ENCODE data around the gene ELOA.
A peak's percentile ranks its signal among the peaks of the same experiment; 100 is the strongest.
"Not testable (repeated sequence)": the region's sequence is repeated elsewhere in the genome, so short reads cannot be mapped to it uniquely, and the experiment has no call there.

The ELOA gene

DNA sequence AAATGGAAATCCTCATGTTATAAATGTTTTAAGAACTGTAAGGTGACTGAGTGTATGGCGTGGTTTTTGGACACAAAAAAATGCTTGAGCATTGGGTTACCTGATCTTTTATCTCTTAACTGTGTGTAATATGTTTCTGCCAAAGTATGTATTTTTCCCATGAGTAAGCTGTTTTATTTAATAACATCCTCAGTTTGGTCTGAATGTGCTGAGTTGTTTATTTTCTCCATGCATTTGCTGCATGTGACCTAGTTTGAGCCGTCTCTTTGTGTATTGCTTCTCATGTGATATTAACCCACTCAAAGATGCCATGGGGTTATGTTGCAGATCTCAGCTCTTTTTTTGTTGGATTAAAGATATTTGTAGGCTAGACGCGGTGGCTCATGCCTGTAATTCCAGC is 41.6 kb downstream of the ELOA start:
- no peak for DNase-seq (ENCODE audit: low read depth)

DNA sequence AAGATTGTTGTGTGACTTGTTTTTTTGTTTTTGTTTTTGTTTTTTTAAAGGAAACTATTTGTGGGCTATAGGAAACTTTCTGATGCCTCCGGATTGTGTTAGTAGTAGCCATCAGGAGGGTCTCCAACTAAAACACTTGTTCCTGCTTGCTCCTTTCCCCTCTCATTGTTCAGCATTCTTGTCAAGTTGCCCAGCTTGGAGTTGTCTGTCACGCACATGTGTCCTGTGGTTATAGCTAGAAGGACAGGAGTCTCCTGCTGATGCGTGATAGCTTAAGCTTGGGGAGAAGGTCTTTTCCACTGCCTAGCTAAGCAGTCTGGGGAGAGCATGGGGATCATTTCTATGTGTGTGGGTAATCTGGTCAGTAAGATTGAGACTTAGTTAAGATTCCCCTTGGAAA is 44.4 kb downstream of the ELOA start:
- no peak for DNase-seq (ENCODE audit: low read depth)

DNA sequence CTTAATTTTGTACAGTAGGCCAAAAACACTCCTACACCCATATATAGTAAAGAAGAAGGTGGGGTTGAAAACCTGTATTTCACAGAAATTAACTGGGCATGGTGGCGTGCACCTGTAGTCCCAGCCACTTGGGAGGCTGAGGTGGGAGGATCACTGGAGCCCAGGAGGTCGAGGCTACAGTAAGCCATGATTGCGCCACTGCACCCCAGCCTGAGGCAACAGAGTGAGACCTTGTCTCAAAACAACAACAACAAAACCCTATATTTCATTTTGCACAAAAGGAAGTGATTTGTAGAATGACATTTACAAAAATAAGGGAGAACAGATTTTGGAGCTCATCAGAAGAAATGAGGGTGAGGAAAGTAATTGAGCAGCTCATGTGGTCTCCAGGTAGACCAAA is 45.4 kb downstream of the ELOA start:
- DNase-seq (ENCODE audit: low read depth), result no peak

DNA sequence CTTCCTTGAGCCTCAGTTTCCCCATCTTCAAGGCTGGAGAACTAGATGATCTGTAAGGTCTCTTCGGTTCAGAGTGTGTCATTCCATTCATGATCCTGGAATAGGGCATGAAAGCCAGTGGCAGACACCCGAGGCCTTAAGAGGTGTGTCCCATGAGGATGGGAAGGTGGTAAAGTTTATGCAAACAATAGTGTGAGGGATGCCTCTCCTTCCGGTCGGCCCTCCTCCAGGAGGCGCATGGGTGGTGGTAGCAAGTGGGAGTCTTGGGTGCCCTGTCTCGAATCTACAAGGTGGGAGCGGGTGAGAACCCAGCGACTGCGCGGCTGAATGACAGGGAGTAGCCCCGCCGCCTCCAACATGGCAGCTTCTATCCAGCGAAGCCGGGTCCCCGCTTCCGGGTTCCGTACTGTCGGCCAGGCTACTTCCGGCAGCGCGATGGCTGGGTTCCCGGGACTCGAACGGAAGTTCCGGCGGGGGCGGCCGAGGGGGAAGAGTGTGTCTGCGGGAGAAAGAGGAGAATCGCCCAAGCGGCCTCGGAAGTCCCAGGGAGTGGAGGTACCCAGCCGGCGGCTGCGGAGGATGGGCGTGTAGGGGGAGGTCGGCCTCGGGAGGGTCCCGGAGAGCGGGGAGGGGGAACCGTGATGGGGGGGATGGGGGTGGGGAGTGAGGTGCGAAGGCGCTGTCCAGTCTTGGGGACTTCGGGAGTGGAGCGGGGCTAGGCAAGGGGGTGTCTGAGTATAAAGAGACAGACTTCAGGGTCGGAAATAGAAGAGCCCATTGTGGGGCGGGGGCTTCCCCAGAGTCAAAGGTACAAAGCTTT is 47.6 kb downstream of the ELOA start, which contains the start of gene LYPLA2:
TSS of gene LYPLA2 (plus strand) at position 450 of the 820 bp plus-strand sequence. CDS start 1,538 bp downstream, outside the sequence.
- peak; percentile 70 for DNase-seq (ENCODE audit: low read depth)

DNA sequence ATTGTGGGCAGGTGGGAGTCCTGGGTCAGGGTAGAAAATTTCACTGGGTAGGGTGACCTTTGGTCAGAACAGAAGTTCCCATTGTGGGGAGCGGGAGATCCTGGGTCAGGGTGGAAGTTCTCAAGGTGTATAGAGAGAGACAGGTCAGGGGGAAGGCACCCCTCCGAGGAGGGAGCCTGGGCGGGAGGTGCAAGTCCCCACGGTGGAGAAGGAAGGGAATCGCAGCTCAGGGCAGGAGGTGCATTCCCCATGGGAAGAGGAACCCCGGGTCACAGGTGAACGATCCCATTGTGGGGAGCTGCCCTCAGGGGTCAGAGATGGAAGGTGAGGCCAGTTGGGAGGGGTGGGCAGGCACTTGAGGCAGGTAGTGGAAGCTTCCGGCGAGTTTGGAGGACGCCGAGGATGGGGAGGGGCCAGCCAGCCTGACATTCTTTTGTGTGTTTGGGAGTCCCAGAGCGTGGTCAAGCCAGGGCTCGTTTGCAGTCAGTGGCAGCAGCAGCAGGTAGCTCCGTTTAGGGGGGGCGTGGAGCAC is 48.3 kb downstream of the ELOA start:
- no peak for DNase-seq (ENCODE audit: low read depth)

DNA sequence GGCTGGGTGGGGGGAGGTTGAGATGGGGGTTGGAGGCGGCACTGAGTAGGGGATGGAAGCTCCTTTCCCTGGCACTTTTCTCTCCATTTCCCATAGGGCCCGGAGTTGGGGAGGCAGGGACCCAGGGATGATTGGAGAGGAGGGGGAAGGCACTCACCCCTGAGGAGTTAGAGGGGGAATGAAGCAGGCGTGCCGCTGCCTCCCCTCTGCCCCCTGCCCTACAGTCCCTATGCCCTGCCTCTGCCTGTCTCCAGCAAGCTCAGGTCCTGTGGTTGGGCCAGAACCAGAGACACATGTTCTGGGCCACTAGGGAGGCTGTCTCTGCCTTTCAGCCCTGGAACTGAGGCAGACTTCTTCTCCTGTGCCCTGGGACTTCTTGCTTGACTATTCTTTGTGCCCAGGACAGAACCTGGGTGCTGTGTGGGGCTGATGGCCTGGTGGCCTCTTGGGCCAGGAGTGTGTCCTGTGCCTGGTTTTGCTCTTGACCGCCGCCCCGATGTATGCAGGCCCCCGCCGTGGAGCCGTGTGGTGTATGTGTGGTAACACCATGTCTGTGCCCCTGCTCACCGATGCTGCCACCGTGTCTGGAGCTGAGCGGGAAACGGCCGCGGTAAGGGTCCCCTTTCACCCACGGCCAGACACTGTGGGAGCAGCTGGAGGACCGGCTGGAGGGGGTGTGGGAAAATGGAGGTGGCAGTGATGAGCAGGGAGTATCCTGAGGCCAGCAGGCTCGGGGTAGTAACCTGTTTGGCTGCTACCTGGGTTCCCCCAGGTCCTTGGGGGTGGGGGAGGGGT is 49.1 kb downstream of the ELOA start:
- no peak for DNase-seq (ENCODE audit: low read depth)

DNA sequence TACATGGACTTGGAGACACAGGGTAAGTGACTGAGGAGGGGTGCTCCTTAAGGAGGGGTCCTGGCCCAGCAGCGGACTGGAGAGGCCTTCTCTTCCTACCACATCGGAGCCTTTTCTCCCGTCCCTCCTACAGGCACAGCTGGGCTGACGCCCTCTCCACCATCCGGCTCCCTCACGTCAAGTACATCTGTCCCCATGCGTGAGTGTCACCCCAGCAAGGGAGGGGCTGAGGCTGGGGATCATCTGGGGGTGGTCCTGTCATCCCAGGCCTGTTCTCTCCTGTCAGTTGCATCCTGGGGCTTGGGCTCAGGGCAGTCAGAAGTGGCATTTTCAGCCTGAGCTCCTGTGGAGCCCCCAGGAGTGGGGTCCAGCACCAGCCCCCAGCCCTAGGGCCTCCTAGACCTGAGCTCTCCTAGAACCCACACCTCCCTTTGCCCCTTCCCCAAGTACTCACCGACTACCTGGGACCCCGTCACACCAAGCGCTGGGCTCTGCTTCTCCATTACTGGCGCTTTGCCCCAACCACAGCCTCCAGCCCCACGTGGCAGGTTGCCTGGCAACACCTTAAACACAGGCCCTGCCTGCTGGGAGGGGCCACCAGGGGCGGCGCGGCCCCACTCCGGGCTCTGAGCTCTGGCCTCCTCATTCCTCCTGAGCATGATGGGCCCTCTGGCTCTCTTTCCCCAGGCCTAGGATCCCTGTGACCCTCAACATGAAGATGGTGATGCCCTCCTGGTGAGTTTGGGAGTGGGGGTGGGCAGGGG is 49.9 kb downstream of the ELOA start:
- no peak for DNase-seq (ENCODE audit: low read depth)

DNA sequence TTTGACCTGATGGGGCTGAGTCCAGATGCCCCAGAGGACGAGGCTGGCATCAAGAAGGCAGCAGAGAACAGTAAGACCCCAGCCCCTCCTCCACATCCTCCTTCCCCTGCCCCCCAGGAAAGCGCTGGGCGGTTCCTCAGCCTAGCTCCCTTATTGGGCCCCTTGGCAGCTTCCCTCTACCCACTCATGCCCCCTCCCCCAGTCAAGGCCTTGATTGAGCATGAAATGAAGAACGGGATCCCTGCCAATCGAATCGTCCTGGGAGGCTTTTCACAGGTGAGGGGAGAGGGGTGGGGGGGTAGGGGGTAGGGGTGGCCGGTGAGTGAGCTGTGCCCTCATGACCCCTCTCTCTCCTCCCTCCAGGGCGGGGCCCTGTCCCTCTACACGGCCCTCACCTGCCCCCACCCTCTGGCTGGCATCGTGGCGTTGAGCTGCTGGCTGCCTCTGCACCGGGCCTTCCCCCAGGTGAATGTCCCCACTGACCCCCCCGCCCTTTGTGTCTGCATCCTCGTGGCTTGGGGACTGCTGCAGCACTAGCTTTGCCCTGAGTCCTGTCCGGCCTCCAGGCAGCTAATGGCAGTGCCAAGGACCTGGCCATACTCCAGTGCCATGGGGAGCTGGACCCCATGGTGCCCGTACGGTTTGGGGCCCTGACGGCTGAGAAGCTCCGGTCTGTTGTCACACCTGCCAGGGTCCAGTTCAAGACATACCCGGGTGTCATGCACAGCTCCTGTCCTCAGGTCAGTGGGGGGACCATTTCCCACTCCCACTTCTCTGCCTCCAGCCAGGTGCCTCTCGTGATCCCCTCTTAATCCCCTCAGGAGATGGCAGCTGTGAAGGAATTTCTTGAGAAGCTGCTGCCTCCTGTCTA is 50.8 kb downstream of the ELOA start:
- no peak for DNase-seq (ENCODE audit: low read depth)

DNA sequence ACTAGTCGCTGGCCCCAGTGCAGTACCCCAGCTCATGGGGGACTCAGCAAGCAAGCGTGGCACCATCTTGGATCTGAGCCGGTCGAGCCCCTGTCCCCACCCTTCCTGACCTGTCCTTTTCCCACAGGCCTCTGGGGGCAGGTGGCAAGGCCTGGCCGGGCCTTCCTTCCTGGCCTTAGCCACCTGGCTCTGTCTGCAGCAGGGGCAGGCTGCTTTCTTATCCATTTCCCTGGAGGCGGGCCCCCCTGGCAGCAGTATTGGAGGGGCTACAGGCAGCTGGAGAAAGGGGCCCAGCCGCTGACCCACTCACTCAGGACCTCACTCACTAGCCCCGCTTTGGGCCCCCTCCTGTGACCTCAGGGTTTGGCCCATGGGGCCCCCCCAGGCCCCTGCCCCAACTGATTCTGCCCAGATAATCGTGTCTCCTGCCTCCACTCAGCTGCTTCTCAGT is 51.5 kb downstream of the ELOA start:
- not testable (repeated sequence) for DNase-seq (ENCODE audit: low read depth)

DNA sequence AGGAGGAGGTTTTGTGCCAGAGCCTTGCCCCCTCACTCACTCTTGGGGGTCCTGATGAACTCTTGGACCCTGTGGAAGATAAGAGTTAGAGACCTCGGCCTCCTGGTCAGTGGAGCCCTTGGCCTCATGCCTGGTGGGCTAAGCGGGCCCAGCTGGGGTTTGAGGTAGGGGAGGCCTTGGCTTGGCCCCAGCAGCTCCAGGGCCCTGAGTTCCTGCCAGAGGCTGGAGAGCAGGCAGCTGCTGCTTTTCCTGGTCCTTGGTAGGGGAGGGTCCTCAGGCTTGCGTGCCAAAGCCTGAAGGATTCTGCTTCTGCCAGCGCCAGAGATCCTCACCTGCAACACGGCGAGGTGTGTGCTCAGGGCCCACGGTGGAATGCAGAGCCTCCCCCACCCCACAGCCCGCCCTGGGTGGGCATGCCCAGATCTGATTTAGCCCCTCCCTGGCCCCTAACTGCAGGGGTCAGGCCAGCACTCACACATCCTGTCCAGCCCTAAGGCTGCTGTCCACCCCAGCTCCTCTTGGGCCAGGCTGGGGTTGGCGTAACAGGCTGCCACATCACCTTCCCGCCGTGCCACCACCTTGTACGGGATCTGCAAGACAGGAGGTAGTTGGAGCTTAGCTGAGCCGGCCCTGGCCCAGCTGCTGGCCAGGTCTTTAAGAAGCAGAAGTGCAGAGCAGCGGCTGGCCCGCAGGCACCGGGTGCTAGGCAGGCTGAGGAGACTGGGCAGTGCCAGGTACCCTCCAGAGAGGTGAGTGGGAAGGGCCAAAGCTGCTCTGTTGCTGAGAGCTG is 52.6 kb downstream of the ELOA start:
- no peak for DNase-seq (ENCODE audit: low read depth)

DNA sequence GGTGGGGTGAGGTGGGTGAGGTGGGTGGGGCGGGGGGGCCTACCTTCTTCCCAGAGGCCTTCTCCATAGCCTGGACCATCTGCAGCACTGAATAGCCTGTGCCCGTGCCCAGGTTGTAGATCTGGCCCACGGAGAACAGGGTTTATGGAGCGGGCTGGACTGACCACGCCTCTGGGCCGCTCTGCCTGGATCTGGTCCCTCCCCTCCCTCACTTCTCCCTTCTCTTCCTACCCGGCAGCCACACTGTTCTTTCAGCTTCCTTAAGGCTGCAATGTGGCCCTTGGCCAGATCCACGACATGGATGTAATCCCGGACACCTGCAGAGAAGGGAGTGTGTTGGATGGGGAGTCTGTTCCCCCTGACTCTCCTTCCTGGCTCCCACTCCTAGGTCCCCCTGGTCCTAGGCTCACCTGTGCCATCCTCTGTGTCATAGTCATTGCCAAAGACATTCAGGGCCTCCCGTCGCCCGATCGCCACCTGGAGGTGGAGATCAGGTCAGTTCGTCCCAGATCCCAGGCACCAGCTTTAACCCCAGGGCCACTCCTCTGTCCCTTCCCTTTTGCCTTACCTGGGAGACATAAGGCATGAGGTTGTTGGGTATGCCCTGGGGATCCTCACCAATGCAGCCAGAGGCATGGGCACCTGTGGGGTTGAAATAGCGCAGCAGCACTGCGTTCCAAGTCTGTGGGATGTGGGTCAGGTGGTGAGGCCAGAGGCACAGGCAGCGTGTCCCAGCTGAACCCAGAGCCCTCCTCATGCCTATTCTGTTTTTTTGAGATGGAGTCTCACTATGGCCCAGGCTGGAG is 53.4 kb downstream of the ELOA start:
- no peak for DNase-seq (ENCODE audit: low read depth)

DNA sequence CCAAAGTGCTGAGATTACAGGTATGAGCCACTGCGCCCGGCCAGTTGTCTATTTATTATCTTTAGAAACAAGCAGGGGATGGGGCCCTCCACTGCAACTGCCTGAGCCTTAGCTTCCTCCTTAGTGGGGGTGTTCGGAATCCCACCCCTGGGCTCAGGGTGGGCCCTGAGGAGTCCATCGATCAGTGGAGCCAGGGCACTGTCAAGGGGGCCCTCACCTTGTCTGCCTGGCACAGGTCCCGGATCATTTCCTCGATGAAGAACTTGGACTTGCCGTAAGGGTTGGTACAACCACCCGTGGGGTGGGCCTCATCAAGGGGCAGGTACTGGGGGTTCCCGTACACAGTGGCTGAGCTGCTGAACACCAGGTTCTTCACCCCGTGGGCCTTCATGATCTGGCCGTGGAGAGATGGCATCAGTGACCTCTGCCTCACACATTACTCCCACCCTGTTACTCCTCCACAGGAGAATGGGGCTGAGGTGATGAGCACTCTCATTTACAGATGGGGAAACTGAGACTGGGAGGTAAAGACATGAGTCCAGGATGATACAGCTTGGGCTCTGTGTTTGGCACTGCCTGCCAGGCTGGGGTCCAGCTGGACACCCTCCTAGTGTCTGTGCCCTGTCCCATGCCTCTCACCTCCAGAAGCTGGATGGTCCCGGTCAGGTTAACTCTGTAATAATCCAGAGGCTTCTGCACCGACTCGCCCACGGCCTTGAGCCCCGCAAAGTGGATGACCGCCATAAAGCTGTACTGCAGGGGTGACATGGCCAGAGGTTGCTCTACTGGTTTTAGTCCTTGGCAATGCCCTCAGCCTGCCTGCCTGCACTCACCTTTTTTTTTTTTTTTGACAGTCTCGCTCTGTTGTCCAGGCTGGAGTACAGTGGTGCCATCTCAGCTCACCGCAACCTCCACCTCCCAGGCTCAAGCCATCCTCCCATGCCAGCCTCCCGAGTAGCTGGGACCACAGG is 54.5 kb downstream of the ELOA start:
- no peak for DNase-seq (ENCODE audit: low read depth)

DNA sequence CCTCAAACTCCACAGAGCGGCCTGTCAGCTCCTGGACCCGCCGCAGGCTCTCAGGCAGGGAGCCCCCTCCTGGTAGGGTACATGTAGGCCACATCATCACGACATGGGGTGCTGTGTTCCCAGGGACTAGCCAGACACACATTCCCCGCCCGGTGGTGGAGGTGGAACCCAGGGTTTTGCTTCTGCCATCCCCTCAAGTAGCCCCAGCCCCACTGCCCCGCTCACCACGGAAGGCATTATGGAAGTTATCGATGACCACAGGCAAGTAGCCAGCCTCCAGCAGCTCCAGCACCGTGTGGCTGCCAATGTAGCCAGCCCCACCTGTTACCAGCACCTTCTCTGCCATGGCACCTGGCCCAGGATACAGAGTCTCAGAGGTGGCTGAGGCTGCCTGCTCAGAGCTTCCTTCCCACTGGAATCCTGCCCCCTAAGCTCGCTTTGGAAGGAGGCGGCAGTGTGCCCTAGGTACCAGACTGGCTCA is 55.4 kb downstream of the ELOA start:
- DNase-seq (ENCODE audit: low read depth), result no peak

DNA sequence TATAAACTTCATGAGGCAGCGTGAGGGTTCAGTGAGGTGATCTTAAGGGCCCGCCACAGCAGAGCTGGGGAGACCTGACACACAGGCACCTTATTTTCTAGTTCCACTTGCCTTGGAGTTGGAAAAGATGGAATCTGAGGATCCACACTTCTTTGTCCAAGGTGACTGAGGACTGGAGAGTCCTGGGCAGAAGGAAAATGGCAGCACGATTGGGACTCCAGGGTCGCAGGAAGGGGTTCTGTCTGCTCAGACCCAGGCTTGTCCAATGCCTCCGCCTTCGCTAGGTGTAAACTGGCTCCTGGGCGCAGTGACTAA is 55.9 kb downstream of the ELOA start:
- DNase-seq (ENCODE audit: low read depth), result no peak

DNA sequence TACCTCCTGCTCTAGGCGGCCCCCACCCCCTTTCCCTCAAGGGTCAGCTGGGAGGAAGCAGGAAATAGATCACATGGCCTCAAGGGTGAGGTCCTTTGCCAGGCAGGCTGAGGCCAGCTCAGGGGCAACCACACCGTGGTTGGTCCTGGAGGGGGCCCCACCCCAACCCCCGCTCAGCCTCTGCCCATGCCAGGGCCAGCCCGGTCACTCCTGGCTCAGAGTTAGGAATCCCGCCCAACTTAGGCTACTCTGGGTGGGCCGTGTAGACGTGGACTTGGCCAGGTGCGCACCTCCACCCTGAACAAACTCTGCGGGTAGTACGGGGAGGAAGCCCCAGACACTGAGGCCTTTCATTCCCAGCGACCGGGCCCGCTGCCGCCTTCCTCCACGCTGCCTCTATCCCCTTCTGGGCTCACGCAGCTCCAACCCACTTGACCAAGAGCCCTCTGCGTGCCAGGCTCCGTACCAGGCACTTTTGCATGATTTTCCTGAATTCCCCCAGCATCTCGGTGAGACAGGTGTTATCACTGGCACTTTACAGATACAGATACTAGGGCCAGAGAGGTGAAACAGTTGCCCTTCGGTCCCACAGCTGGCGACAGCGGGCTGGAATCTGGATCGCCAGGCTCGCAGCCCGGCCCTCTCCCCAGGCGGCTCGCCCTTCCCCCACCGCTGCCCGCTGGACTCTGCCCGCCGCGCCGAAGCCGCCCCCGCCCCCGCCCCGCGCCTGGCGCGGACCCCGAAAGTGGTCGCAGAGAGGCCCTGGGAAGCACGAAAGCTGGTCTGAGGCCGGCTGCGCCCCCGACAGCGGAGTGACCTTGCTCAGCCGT is 56.5 kb downstream of the ELOA start:
- no peak for DNase-seq (ENCODE audit: low read depth)

DNA sequence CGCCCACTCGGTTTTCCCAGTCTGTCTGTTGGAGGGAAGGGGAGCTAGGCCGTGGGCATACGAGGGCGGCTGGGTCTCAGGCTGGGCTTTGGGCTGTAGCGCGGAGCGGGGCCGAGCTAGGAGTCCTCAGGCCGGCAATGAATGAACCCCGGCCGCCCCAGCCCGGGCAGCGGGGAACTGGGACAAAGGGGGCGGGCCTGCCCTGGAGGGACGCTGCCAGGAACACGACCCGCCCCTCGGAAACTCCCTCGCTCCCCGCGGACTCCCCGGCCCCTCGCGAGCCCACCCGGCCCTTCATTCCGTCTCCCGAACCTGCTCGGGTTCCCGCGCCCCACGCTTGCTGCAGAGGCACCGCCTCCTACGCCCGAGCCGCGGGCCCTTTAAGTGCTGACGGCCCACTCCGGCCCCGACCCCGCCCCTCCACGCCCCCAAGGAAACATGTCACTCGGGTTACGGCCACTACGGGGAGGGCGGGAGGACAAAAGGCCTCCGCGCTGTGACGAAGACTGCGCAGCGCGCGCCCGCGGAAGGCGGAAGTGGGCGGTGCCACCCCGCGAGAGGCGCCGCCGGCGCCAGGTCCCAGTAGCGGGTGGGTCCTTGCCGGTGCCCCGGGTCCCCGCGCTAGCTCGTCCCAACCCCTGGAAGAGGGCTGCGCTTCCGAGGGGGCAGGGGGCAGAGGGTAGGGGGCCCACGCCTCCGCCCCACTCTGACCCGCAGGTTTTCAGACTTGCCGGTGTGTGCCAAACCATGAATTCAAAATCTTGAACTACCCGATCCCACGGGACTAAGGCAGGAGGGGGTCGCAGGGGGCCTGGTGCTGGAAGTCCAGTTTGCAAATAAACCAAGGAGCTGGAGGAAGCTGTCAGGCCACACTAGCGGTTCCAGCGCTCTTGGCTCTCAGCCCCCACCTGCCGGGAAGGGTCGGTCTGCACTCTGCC is 57.4 kb downstream of the ELOA start, which contains the start of gene GALE:
TSS of gene GALE (minus strand) at position 355 of the 938 bp plus-strand sequence. CDS start 1,747 bp downstream, outside the sequence.
- DNase-seq (ENCODE audit: low read depth), result peak; percentile 97

Data from stimulated activated CD8-positive, alpha-beta memory T cell treated with anti-CD3 and anti-CD28 coated beads, Interleukin-15, amount 100 ng/mL, for 1 hour (primary cell).